Stimulated activated CD8-positive, alpha-beta memory T cell treated with anti-CD3 and anti-CD28 coated beads, Interleukin-12 subunit alpha, Interleukin-12 subunit beta, amount 100 ng/mL, for 24 hours (primary cell): ENCODE data around the gene RFNG.

Source experiments
- DNase-seq: peaks from one replicate; pipeline ENCODE4 v3.0.0-alpha.2; 2020; ENCODE audit errors: extremely low read depth

The RFNG gene

DNA sequence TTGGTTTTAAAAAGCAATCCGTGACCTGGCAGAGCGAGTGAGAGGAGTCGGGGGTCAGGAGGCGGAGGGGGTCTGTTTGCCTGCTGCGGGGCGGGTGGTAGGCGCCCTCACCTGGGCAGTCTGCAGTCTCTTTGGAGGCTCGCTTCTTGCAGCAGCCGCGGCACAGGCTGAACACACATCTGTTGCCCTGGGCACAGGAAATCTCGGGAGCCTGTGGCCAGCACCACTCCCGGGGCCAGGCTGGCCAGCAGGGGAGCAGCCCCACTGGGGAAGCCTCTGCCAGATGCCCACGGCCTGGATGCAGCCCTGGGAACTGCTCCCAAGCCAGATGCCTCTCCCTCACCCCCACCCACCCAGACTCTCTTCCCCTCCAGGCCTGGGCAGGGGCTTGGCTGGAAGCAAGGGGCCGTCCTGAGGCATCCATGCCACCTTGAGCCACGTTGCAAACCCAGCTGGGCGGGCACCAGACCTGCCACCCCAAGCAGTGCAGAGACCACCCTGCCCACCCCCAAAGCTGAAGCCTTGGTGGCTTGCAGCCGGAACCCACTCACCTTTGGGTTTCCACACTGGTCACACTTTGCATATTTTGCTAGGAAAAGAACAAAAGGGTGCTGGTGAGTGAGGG, 6.7 kb upstream of the RFNG start:
- DNase-seq: no peak

DNA sequence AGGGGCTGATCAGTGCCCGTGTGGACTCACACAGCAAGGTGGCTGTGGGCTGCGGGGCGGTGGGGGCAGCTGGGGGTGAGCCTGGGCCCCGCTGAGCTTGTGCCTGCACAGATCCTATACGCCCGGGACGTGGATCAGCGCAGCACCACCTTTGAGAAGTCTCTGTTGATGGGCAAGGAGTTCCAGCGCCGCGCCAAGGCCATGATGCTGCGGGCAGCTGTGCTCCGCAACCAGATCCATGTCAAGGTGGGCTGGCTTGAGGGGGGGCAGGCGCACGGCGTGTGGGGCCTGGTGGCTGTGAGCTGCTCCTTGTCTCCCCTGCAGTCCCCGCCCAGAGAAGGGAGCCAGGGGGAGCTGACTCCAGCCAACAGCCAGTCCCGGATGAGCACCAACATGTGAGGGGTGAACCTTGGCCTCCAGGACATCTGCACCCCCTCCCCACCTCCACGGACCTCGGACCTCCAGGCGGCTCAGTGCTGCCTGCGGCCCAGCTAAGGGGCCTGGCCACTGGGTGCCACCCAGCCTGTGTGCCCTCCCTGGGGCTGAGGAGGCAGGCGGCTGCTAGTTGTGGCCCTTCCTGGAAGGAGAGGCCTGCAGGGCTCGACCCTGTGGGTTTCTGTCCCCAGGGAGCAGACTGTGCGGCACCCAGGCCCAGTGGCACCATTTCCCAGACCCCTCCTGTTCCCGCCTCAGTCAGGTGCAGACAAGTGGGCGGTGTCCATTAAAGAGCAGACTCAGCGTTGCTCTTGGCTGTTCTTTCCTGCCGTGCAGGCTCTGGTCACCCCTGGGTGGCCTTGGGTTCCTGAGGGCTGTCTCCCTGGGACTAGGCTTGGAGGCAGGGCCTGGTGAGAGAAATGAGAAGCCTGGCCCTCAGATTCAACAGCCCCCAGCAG, 5.4 kb upstream of the RFNG start:
- no peak for DNase-seq

DNA sequence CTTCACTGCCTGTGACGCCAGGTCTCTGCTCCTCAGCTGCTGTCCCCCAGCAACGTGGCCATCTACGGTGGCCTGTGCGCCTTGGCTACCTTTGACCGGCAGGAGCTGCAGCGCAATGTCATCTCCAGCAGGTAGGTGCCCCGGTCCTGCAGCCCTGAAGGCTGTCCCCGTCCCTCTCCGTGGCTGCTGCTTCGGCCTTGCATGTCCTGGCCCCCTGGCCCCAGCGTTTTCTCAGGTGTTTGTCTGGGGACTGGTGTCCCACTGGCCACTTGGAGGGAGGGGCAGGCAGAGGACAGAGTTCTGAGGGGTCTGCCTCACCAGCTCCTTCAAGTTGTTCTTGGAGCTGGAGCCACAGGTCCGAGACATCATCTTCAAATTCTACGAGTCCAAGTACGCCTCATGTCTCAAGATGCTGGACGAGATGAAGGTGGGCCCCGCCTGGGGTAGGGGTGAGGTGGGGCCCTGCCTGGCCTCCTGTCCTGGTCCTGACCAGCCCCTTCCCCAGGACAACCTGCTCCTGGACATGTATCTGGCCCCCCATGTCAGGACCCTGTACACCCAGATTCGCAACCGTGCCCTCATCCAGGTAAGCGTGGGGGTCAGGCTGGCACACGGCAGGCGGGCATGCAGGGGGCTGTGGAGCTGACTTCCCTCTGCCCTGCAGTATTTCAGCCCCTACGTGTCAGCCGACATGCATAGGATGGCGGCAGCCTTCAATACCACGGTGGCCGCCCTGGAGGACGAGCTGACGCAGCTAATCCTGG, 4.5 kb upstream of the RFNG start:
- DNase-seq: no peak

DNA sequence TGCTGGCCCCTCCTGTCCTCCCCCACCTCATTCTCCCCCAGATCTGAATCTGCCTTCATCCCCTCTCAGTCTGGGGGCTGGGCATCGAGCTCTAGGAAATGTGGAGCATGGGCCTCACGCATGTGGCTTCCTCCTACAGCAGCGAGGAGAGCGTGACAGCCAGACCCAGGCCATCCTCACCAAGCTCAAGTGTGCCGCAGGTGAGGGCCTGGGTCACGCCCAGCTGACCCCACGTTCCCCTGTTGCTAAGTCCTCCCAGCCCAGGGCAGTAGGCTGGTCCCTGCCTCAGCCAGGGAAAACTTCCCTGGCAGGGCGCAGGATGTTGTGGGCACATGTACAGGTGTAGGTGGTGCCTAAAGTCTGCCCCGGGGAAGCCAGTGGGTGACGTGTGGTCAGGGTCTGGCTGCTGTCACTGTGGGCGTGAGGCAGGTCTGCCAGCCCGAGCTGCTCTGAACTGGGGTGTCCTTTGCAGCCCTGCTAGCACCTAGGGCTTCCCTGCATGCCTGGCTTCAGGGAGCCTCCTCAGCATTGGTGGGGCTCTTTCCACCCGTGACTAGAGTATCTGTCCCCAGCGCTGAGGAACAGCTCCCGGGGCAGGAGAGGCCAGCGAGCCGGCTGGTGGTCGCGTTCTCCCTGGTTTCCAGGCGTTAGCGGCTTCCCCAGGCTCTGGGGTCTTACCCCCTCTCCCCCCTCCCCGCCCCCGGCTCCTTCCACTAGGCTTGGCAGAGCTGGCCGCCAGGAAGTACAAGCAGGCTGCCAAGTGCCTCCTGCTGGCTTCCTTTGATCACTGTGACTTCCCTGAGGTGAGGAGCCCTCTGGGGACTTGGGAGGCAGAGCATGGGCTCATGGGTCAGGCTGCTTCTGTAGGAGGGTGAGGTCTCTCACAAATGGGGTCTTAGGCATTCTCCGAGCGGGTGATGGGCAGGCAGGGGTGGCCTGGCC, 3.7 kb upstream of the RFNG start:
- no peak for DNase-seq

DNA sequence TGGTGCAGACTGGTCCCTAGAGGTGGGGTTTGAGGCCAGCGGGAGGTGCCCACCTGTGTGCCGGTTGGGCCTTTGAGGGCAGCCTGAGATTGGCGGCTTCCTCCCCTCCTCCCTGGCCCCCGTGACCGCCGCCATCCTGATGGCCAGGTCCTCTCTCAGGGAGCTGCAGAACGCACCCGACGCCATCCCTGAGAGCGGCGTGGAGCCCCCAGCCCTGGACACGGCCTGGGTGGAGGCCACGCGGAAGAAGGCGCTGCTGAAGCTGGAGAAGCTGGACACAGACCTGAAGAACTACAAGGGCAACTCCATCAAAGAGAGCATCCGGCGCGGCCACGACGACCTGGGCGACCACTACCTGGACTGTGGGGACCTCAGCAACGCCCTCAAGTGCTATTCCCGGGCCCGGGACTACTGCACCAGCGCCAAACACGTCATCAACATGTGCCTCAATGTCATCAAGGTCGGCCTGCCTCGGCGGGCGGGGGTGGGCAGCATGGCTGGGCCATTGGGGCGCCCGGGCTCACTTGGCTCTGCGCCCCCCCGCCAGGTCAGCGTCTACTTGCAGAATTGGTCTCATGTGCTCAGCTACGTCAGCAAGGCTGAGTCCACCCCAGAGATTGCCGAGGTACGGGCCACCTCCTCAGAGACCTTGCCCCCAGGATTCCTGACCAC, 2.9 kb upstream of the RFNG start:
- DNase-seq: no peak

DNA sequence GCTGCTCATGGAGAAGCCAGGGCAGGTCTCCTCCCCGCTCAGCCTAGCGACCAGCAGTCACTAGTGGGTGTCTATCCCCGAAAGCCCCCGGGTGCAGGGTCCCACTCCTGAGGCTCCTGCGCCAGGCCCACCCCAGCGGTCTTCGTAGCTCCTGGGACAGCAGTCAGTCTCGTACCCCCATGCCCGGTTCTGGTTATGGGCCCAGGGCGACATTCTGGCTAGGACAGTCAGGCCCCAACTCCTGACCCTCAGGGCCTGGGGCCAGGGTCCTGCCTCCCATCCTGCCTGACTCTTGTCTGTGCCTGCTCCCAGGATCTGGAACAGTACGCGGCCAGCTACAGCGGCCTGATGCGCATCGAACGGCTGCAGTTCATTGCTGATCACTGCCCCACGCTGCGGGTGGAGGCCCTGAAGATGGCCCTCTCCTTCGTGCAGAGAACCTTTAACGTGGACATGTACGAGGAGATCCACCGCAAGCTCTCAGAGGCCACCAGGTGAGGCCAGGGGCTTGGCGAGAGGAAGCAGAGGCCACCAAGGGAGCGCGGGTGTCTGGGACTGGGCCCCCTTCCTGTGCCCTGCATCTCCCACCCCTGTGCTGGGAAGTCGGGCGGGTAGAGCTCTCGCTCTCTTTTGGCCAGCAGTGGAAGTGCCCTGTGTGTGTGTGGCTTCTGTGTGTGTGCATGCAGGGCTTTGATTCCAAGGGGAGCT, 2.1 kb upstream of the RFNG start:
- DNase-seq: no peak

DNA sequence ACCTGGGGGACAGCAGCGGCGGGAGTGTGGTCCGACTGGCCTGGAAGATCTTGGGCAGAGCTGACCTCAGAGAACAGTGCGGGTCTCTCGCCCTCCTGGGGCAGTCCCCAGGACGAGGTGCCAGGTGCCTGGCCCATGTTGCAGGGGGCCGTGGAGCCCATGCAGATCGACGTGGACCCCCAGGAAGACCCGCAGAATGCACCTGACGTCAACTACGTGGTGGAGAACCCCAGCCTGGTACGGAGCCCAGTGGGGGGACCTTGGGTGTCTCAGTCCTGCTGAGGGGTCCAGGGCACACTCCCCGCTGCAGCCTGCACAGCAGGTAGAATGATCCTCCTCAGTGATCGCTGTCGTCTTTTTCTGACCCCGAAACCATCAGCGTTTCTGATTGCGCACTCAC, 1.5 kb upstream of the RFNG start:
- no peak for DNase-seq

DNA sequence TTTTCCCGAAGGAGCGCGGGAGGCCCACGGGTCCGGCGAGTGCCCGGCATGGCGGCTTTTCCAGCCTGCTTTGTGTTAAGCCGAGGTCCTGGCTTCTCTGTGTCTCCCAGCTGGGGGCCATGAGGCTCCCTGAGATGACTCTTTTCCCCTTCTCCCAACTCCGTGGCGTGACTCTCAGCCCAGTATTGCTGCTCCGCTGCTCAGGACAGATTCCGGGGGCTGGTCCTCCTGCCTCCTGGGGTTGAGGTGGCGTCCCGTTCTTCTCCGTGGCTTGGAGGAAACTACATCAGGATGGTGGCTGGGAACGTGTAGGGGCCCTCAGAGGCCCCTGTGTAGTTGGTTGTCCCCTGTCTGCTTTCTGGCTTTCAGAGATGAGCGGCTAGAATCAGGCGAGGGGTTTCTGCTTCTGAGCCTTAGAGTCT, 1.0 kb upstream of the RFNG start:
- no peak for DNase-seq

DNA sequence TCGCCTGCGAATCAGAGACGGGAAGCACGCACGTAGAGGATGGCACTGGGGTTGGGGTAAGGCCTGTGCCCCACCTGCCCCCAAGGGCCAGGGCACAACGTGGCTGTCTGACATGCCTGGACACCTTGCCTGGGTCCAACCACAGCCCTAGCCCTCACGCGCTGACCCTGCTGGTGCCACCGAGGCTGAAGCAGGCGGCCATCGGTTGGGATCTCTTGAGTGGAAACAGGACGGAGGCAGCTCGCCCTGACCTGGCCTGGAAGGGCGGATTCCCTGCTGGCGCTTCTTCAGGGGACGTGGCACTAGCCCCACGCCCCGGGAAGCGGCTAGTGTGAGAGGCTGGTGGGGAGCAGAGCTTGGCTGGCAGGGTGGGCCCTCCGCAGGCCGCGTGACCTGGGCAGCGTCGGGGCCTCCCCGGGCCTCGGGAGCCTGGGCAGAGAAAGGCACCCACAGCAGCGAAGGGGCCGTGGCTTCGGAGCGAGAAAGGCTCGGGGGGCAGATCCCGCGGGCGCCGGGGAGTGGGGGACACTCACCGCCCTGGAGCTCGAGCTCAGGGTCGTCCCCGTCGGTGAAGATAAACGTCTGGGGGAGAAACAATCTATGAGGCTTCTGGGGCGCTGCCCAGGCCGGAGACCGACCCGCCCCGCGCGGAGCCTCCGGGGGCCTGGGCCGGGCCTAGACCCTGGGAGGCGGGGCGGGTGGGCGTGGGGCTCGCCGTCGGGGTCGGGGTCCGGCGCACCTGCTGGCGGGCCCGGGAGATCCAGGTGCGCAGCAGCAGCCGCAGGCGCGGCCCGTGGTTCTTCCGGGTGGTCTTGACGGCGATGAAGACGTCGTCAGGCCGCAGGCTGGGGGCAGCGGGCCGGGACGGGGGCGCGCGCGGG, 610 bp downstream of the RFNG start:
- no peak for DNase-seq

DNA sequence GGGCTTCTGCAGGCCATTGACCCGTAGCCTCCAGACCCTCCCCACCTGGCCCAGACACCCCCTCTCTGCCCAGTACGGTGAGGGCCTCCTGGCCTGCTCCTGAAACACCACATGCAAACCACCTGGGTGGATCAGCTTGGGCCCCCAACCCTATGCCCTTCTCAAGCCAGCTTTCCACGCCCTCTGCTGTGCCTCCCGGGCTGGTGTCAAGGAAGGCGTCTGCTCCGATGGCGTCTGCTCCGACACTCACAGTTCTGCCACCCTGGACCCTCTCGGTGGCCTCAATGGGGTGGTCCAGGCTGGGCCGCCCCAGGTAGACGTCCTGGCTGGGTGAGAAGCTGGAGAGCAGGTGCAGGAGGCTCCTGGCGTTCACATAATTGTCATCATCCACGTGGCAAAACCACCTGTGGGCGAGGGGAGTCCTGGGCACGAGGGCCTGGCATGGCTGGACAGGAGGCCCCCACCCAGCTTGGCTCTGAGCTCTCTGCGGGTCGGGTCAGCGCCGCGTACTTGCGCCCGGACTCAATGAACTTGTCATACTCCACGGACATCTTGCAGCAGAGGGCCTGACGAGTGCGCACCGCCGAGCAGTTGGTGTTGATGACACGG, 1.4 kb downstream of the RFNG start:
- no peak for DNase-seq

DNA sequence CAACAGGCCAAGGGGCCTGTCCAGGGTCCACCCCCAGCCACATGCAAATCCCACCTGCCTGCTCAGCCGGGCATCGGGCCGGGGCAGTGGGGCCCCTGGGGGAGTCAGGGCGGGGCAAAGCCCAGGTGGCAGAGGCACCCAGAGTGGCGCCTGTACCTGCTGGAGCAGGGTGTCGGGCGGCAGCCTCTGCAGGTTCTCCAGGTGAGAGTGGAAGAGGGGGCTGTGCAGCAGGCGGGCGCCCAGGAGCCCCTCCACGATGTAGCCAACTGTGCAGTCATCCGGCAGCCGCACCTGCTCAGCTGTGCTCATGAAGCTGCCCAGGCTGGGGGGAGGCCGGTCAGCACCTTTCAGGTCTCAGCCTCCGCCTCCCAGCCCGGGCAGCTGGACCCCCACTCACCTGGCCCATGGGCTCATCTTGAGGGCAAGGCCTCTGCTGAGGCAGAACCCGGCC, 2.1 kb downstream of the RFNG start:
- DNase-seq: no peak

DNA sequence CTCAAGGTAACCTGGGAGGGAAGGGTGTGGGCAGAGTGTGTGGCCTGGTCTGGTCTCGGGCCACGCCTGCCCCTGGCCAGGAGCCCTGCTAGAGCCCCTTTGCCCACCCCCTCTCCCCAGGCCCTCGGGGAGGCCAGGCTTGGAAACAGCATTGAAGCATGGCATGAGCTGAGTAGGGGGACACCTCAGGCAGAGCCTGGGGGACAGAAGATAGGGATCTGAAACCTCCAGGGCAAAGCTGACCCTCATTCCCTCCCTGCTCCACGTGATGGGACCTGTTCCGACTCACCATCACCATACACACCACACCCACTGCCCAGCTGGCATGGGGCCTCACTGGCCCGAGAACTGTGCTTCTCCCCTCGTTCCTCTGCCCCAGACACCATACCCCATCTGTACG, 2.5 kb downstream of the RFNG start:
- no peak for DNase-seq

DNA sequence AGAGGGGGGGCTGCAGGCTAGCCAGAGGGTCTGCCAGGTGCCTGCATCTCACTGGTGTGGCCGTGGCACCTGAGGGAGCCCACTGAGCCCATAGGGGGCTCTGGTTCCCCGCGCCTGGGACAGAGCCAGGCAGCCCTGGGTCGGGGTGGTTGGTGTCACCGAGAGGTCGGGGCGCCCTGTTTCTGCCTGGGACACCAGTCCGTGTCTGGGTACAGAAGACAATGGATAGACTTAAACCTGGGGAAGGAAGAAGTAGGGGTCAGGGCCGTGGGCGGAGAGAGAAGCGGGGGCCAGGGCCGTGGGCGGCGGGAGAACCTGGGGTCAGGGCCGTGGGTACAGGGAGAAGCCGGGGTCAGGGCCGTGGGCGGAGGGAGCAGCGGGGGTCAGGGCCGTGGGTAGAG, 3.0 kb downstream of the RFNG start:
- no peak for DNase-seq

DNA sequence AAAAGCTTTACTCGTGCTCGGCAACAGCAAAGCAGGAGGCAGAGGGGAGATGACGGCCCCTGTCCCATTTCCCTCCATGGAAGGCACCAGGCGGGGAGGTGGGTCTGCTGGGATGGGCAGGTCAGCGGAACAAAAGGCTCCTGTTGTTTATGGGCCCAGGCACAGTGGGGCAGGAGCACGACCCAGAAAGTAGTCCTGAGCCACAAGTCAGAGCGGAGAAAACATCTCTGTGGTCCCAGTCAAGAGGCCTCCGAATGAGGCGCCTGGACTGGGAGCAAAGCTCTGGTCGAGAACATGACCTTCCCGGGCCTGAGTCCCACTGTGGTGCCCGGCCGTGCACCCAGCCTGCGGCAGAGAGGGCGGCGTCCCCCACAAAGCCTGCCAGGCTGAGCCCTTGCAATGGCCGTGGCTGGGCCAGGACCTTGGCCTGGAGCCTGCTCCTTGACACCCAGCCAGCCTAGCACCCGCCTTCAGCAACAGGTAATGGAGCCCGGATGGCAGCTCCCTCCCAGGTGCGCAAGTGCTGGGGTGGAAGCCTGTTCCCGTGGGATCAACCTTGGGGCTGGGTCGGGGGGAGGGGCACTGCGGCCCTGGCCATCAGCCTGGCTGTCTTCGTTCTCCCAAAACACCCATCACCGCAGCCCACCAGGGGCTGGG, 3.6 kb downstream of the RFNG start:
- DNase-seq: no peak

DNA sequence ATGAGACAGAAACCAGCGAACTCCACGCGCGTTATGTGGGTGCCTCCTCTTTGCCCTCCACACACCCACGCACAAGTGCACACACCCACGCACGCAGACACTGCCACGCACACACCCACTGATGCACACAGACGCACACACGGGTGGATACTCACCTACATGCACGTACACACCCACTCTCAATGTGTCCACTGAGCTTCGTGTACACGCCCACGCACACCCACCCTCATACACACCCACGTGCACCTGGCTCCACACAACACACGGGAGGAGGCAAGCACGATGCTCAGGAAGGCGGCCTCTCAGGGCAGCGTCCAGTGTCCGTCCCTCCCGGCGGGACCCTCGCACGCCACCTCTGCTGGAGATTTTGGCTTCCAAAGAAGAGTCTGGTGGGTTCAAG, 4.2 kb downstream of the RFNG start:
- no peak for DNase-seq

DNA sequence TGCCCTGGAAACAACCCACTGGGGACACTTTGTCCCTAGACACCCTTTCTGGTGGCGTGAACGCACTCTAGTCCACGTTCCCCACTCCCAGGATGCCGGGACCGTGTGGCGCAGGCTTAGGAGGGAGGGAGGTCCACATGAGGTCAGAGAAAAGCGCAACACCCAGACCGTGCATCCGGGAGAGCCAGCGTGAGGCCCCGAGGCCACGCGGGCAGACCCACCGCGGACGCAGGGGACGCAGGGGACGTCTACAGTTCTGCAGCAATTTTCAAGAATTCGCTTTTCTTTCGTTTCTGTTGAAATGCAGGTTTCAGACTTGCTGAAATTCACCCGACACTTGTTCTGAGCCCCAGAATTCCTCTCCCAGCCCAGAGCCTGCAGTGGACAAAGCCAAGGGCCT, 4.7 kb downstream of the RFNG start:
- no peak for DNase-seq

DNA sequence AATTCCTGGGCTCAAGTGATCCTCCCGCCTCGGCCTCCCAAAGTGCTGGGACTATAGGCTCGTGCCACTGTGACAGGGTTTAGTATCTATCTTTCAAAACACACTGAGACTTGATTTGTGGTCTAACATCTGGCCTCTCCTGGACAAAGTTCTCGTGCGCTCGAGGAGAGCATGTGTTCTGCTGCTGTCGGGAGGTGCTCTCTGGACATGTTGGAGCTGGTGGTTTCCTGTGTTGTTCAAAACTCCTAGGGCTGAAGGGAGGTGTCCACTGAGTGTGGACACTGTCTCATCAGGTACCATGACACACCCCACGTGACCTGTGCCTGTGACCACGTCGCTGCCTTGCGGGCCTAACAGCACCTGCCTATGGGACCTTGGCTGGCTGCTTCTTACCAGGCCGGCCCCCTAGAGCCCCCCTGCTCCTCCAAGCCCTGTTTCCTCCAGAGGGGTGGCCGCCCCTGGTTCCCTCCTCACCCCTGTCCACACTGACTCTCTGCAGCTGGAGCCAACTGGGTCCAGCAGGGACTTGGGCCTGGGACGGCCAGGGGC, 5.6 kb downstream of the RFNG start:
- no peak for DNase-seq

DNA sequence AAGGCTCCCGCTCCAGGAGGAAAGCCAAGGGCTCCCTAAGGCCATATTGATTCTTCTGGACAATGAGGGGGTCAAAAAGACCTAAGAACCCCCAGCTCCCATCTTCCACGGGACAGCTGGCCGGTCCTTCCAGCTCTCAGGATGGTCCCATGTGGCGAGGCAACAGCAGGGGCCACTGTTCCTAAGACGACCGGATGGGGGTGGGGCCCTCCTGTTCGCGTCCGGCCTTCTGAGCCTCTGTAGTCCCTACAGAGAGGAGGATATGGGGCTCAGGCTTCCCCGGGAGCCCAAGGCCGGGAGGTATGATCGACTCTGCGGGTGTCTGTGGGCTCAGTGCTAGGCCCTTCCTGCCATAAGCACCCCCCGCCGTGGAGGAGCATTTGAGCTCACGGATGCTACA, 8.1 kb downstream of the RFNG start:
- no peak for DNase-seq
